Stimulated activated CD8-positive, alpha-beta memory T cell treated with anti-CD3 and anti-CD28 coated beads, Interleukin-15, amount 100 ng/mL, for 48 hours (primary cell): Measurements from ENCODE around the gene MED12.

Source experiments
- DNase-seq, 2 donors: peaks; one replicate each; pipeline ENCODE4 v3.0.0-alpha.2; 2020; ENCODE audit warnings: low read depth in 2 of 2

MED12 gene

DNA sequence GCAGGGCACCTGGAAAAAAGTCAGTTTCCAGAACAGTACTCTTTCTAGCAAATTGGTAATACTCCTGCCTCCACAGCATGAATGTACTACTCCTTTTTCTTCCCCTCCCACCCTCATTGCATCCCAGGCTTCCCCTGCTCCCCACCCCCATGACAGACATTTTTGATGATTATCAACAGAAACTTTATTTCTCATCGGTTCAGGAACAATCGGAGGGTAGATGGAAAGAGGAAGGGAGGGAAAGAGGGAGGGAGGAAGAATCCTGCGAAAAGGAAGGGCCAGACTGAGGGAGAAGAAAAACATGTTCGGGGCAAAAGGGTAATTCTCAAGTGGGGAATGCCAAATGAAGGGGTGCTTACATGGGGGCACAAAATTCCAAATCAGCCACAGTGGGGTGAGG is 11.2 kb upstream of the MED12 start:
- DNase-seq = no peak

DNA sequence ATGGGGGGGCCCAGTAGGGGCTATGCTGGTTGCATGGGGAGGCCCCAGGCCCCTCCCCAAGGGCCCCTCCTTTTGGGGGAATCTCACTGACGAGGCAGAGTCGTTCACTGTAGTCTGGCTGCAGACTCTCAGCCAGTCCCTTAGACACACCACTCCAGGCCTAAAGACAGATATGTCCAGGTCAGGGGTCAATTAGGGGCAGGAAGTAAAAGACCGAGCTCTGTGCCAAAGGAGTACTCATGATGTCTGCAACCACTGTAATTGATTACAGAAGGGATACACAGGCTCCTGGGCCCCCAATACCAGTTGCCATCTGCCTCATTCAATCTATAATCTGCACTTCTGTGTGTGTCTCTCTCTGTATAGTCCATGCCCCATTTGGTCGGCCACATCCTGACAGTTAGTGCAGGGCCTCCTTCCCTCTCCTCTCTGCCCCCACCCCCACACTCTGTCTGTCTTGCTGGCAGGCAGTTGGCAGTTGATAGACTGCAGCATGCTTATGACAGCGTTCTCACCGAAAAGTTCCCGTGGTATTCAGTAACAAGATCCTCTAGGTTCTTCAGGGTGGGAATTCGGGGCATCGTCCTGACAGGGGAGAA is 10.5 kb upstream of the MED12 start:
- no peak for DNase-seq

DNA sequence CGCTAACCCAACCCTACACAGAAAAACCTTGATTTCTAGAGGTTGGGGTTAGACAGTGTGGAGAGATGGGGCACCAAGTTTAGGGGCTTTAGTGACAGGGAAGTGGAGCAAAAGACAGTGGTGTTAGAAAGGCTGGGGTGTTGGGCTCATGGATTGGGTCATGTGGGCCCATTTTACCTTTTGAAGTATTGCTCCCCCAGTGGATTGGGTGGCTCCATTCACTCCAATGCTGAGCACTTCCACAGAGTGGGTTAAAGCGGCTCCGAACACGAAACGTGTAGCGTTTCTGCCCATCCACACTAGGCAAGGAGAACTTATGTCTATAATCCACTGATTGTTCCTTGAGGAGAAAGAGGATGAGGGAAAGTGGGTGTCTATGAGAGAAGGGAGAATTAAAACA is 9.3 kb upstream of the MED12 start:
- no peak for DNase-seq

DNA sequence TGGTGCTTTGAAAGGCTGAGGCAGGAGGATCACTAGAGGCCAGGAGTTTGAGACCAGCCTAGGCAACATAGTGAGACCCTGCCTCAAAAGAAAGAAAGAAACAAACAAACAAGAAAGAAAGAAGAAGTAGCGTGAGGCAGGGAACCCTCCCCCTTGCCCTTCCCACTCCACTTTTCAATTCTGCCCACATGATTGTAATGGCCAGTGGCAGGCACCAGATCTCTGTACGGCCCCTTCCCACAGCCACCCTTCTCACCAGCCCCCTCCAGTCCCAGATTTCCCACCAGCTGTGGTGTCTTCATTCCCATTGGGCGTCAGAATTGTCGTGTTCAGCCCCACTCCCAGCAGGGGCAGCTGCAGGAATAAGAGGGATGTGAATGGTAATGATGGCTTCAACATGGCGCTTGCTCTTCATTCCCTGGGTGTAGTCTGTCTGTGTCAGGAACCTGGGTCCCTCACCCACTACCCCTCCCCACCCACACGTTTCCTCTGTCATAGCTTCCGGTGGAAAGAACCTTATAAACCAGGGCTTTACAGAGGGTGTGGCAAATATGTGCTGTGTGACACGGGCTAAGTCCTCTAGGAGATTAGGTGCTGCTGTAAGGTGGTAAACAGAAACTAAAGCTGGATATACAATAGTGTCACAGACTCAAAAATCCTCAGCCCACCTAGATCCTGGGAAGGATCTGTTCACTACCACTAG is 7.1 kb upstream of the MED12 start, which contains the start of gene IL2RG:
IL2RG (minus strand) TSS at position 437 of the 703 bp plus-strand sequence; CDS start at position 399, 38 bp downstream.
- peak; percentile 51 to 65 for DNase-seq

DNA sequence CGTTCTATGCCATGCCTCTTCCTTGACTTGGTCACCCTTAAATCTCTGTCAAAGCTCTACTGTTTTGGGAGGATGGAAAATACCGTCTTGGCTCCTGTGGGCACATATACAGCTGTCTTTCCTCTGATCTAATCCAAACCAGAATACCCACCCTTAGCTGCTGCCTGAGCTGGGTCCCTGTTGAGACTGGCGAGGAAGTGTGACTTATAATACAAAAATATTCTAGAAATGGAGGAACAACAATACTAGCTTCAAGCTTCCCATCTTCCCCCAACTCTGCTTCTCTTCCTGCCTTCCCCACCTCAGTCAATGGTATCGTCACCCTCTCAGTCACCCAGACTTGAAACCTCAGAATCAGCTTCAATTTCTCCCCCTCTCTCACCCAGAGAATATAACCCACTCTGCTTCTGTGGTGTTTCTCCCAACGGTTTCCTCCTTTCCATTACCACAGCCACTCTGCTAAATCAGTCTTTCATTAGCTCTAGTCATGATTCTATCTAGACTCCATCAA is 6.4 kb upstream of the MED12 start:
- DNase-seq = no peak

DNA sequence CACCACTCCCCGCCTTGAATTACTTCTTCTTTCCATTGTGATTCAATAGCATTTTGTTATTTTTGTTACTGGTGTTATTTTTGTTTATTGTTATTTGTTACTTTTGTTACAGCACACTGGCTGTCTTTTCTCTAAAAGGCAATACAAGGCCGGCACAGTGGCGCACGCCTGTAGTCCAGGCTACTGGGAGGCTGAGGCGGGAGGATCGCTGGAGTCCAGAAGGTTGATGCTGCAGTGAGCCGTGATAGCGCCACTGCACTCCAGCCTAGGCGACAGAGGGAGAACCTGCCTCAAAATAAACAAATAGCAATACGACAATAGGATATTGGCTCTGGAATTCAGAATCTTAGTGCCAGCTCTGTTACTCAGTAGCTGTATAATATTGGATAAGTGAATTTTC is 1.0 kb upstream of the MED12 start:
- DNase-seq = no peak

DNA sequence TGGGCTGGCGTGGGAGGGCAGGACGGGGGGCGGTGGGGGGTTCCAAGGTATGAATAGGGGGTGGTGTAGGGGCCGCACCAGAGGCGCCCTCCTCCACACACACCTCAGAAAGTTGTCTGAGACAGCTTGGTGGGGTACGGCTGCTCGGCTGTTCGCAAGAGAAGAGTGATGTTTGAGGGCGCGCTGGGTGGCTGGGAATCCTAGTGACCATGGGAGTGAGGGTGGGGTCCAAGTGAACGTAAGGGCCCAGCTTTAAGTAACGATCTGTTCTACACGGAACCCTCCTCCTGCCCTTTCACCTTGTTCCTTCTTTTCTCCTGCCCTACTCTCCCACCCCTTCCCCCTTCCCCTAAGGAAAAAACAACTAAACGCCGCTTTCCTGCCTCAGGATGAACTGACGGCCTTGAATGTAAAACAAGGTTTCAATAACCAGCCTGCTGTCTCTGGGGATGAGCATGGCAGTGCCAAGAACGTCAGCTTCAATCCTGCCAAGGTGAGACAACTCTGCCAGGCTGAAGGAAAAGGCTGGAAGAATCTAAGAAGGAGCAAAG is 664 bp downstream of the MED12 start:
- DNase-seq = no peak

DNA sequence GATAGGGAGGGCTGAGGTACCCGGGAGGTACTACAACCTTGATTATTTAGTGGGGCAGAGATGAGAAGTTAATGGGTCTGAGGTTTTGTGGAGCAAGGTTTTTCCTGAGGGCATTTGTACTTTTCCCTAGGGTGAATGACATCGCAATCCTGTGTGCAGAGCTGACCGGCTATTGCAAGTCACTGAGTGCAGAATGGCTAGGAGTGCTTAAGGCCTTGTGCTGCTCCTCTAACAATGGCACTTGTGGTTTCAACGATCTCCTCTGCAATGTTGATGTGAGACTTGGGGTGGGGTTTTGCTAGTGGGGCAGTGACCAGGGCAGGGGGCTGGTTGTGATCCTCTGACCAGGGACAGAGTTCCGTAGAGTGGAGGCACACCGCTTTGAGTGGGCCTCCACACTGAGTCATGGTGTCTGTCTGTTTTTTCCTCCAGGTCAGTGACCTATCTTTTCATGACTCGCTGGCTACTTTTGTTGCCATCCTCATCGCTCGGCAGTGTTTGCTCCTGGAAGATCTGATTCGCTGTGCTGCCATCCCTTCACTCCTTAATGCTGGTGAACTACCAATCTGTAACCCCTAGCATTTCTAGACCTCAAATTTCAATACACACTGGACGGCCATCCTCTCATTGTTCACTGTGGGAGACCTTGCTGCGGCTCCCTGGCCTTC is 9.9 kb downstream of the MED12 start:
- DNase-seq = no peak

DNA sequence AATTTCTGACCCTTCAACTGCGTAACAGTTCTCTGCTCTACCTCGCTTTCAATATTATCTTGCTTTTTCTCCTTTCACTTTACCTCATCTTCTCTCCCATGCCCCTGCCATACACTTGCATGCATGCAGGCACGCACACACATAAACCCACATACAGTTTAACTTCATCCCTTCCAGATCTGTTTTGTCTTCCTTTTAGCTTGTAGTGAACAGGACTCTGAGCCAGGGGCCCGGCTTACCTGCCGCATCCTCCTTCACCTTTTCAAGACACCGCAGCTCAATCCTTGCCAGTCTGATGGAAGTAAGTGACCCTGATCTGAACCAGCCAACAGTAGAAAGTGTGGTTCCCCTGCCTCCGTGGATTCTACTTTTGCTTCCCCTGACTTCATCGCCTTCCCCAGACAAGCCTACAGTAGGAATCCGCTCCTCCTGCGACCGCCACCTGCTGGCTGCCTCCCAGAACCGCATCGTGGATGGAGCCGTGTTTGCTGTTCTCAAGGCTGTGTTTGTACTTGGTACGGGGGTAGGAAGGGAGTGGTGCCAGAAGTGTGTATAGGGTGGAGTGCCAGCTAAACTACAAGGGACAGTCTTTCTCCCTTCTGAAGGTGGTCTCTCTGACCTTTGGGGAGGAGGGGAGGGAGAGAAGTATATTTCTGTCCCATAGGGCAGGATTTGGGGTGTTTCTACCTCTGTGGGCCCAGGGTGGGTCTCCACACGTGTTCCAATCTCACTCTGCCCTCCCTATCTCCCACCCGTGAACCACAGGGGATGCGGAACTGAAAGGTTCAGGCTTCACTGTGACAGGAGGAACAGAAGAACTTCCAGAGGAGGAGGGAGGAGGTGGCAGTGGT is 10.7 kb downstream of the MED12 start:
- DNase-seq = peak; percentile 33 to 37

DNA sequence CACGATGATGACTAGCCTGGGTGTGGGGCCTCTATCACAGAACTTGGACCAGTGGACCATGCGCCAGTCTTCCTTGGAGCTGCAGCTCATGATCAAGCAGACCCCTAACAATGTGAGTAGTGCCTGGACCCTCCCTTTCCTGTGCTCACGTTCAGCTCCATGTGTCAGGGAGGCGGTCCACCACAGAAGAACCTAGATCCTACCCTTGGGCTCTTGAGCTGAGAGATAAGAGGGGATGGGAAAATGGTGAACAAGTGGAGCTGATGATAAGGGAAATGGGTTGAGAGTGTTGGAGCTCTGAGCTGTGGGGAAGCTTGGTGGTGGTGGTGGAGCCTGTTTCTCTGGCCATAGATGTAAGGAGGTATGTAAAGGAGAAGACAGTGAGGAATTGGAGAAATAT is 13.1 kb downstream of the MED12 start:
- DNase-seq = no peak

DNA sequence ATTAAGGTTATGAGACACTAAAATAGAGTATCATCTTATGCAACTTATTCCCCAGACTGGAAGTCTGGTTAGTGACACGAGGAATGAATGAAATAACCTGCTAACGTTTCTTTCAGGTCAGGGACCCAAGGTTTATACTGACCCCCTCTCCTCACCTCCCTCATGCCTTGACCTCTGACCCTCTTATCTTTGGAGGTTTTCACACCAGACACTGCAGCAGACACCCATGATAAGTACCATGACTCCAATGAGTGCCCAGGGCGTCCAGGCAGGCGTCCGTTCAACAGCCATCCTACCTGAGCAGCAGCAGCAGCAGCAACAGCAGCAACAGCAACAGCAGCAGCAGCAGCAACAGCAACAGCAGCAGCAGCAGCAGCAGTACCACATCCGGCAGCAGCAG is 22.0 kb downstream of the MED12 start:
- DNase-seq = no peak

DNA sequence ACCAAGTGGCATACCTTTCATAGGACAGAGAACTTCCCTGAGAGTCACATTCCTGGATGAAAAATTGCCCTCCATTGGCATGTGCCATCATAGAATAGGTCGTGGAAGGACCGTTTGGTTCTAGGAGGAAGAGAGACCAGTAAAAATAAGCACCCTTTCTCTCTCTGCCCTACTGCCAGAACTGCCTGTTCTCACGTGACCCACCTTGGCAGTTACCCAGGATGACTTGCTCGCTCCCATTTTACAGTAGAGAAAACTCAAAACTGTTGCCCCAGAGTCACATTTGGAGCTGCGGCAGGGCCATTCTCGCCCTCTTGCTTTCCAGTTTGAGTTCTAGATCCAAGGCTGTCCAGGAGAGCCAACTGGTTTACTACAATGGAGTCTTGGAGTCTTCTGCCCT is 25.1 kb downstream of the MED12 start:
- DNase-seq = no peak

DNA sequence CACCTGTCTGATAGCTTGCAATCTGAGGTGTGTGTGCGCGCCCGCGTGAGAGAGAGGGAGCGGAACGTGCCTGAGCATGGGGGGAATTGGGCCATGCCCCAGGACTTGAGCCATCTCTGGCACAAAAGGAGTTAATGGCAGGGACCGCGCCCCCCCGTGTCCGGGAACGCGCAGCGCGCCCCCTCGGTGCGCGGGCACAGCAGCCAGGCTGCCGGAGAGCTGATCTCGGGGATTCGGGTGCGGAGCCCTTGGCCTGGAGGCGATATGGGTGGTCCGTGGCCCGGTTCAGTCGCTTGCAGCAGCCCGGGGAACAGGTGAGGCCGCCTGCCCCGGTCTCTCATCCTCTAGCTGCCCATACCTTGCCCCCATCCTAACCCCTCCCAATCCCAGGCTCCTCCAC is 26.3 kb downstream of the MED12 start, which contains the start of gene NLGN3:
NLGN3 (plus strand) TSS at position 191 of the 400 bp plus-strand sequence. CDS start 2,909 bp downstream, outside the sequence.
- no peak for DNase-seq

DNA sequence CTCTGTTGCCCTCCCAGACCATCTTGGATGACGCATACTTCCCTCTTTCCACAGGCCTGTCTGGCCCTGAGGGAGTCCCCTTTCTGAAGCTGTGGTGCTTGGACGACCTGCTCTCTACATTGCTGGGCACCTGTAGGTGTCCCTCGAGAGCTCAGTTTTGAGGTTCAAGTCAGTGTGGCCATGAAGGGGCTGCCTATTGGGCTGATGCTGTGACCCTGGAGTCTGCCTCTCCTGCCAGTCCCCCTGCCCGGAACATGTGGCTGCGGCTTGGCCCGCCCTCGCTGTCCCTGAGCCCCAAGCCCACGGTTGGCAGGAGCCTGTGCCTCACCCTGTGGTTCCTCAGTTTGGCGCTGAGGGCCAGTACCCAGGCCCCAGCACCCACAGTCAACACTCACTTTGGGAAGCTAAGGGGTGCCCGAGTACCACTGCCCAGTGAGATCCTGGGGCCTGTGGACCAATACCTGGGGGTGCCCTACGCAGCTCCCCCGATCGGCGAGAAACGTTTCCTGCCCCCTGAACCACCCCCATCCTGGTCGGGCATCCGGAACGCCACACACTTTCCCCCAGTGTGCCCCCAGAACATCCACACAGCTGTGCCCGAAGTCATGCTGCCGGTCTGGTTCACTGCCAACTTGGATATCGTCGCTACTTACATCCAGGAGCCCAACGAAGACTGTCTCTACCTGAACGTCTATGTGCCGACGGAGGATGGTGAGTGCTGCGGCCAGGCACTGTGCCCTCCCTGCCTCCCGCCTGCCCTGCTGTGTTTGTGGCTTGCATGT is 29.3 kb downstream of the MED12 start:
- DNase-seq = no peak

DNA sequence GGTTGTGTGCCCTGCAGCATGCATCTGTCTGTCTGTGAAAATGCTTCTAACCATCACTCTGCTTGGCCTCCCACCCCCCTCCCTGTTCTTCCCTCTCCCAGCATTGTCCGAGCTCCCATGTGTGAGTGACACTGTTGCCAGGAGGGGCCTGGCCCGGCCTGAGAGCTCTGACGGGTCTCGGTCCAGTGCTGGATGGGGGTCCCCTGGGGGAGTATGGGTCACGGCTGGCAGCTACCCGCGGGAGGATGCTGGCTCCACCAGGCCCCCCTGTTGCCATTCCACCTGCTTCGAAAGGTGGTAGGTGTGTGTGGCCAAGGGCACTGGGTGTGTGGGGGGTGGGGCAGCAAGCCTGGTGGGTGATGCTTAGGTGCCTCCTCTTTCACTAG is 29.9 kb downstream of the MED12 start:
- DNase-seq = no peak

DNA sequence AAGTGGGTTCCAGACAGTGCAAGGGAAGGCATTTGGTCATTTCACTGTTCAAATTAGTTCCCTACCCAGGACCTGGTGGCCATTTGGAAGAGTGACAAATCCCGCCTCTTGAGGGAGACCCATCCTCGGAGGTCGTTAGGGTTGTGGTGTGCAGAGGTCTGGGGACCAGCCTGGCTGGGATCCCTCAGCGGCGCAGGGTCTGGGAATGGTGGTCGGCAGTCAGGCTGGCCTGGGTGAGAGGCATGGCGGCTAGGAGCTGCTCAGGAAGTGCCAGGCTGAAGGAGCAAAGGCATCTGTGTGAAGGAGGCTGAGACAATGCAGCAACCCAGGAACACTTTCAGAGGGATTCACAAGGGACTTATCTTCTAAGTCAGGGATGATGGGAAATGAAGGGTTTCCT is 33.0 kb downstream of the MED12 start:
- DNase-seq = no peak

DNA sequence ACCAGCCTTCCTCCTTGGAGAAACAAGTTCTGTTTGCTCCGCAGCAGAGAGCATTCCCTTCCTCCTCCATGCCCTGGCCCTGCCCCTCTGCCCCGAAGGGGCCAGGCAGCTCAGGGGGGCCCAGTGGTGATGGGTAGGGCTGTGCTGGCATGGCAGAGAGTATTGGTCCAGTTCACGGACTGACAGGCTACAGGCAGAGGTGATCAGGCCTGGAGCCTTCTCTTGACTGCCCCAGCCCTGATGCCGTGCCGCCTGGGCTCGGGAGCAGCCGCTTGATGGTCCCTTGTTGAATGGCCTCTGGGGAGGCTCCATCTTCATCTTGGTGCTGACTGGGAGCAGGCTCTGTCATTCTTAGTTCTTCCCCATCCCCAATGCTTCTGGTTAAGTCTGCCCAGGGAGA is 35.8 kb downstream of the MED12 start:
- DNase-seq = no peak

DNA sequence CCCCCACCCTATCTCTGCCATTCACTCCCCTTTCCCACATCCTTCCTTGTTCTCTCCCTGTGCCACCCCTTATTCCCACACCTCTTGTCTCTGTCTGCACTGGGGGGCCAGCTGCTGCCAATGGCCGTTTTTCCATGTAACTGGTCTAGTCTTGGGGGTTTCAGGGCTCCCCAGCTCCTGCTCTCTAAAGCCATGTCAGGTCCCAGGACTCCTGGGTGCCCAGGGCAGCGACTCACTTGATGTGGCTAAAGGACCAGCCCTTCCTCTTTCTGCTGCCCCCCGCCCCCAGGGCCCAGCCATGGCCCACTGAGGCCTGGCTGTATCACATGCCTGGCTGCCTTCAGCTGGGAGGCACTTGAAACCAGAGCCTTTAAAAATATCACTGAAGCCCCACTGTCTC is 36.2 kb downstream of the MED12 start:
- DNase-seq = no peak

DNA sequence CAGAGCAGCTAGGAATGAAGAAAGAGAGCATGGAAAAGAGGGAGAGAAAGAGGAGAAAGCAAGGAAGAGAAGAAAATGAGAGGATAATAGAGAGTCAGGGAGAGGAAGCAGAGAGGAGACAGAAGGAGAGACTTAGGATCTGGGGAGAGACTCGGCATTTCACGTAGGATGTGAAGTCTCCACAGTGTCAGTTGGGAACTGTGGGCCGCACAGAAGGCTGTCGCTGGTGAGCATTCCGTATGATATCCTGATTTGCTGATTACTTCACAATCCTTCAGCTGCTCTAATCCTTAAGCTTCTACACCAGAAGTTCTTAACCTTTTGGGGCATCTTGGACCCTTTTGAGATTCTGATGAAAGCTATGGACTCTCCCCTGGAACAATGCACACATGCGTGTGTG is 40.2 kb downstream of the MED12 start:
- no peak for DNase-seq

DNA sequence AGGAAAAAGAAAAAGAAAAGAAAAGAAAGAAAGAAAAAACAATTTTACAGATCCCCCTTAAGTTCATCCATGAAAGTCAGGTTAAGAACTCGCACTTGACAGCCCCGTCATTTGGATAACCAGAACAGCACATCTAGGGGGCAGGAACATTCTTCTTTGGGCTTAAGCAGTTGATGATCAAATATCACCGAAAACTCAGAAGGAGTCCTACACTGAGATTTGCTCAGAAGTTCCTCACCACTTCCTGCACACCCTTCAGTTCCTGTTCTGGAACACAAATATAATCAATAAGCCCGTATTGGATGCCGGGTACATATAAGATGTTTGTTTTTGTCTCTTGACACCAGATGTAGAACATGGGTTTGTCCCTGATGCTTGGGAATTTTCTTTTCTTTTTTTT is 40.9 kb downstream of the MED12 start:
- no peak for DNase-seq

DNA sequence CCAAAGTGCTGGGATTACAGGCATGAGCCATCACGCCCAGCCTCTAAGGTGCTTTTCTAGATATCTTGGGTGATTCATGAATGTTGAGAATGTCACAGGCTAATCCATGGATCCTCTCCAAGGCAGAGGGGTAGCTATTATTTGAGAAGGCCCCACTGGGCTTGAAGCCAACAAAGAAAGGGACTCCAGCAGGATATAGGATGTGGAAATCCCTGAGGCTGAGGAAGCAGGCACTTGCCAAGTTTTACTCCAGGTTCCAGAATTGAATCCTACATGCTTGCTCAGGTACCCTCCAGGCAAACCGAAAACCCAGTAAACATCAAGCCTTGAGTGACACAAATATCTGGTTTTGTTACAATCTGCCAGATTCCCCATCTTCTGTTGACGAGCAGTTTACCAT is 42.1 kb downstream of the MED12 start:
- DNase-seq = no peak
